ENCODE data around the gene ERN1.

- TF ChIP-seq CTCF (IDR thresholded peaks at IDR 0.05) (no peak), POLR2A (IDR thresholded peaks at IDR 0.05) (no peak)
Measured at GRCh38 chr17:64057701-64058263, 72.2 kb downstream of the ERN1 start.
